Hepatocyte (in vitro differentiated cells): ENCODE data around the gene DISP2.

Experiments
- CTCF ChIP-seq: fragments of 200-600 bp; sonication (generic); IDR thresholded peaks from 2 replicates; pipeline ENCODE4 v1.5.1; 2016; ENCODE audit warnings: antibody characterized with exemption, mild to moderate bottlenecking; ENCODE audit not compliant: poor library complexity
- EZH2 ChIP-seq: fragments of 200-600 bp; sonication (generic); IDR thresholded peaks from 2 replicates; pipeline ENCODE4 v1.6.1; 2016; ENCODE audit warnings: antibody characterized with exemption, mild to moderate bottlenecking, borderline replicate concordance

- TF ChIP-seq CTCF: no peak
- no peak for TF ChIP-seq EZH2
Measured at GRCh38 chr15:40316931-40317330, 41.1 kb upstream of the DISP2 start.
